ENCODE data around the gene MALRD1.

- TF ChIP-seq, protein P1, sequence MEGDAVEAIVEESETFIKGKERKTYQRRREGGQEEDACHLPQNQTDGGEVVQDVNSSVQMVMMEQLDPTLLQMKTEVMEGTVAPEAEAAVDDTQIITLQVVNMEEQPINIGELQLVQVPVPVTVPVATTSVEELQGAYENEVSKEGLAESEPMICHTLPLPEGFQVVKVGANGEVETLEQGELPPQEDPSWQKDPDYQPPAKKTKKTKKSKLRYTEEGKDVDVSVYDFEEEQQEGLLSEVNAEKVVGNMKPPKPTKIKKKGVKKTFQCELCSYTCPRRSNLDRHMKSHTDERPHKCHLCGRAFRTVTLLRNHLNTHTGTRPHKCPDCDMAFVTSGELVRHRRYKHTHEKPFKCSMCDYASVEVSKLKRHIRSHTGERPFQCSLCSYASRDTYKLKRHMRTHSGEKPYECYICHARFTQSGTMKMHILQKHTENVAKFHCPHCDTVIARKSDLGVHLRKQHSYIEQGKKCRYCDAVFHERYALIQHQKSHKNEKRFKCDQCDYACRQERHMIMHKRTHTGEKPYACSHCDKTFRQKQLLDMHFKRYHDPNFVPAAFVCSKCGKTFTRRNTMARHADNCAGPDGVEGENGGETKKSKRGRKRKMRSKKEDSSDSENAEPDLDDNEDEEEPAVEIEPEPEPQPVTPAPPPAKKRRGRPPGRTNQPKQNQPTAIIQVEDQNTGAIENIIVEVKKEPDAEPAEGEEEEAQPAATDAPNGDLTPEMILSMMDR (IDR thresholded peaks at IDR 0.05), result no peak
- no peak for TF ChIP-seq POLR2A (IDR thresholded peaks at IDR 0.05)
Measured at GRCh38 chr10:19749185-19749729, 700.7 kb downstream of the MALRD1 start.

All from uterus (tissue), 2 donors.